BJ (cell line): ENCODE data around the gene ABTB1. TPM values are rescaled to one million over a fixed set of nuclear protein-coding genes. Genes with fewer than 3 reads are reported as not detected.

Source experiments
- CTCF ChIA-PET: fragments of 350-600 bp; formaldehyde crosslinking; extraction: SDS; loops from one replicate; lab custom pipeline; 2021; ENCODE audit warnings: antibody characterized with exemption, inconsistent platforms; lab: Yijun Ruan, JAX
- POLR2A ChIA-PET: fragments of 300-600 bp; sonication (Branson Sonifier 250); formaldehyde crosslinking; extraction: SDS; loops from one replicate; lab custom pipeline; 2021; ENCODE audit warnings: antibody characterized with exemption; lab: Charles Lee
- DNase-seq: peaks from one replicate; pipeline ENCODE4 v3.0.0-alpha.2; 2011; ENCODE audit warnings: low read depth
- H3K27me3 ChIP-seq: 2 replicates; pipeline ENCODE4 v1.6.0; 2011; ENCODE audit warnings: low read length; ENCODE audit not compliant: control insufficient read depth, insufficient read depth
- H3K36me3 ChIP-seq: 2 replicates; pipeline ENCODE4 v1.5.1; 2011; ENCODE audit warnings: low read length; ENCODE audit not compliant: control insufficient read depth, insufficient read depth
- H3K4me3 ChIP-seq: 2 replicates; pipeline ENCODE4 v1.5.1; 2011; ENCODE audit warnings: low read depth, mild to moderate bottlenecking, control low read depth, low read length
- polyA plus RNA-seq: library from polyadenylated mRNA; depleted of rRNA; stranded (reverse); fragments of >200 nt; gene quantifications from 2 replicates; pipeline ENCODE4 v1.2.3, GENCODE V29; 2011
- TF ChIP-seq, protein P1 (sequence below): IDR thresholded peaks from 2 replicates; pipeline ENCODE4 v1.5.1; 2011; ENCODE audit warnings: low read depth, mild to moderate bottlenecking, control low read depth, inconsistent platforms, low read length, moderate library complexity; ENCODE audit not compliant: insufficient read depth

ABTB1 gene
- polyA plus RNA-seq, 1 experiment, result 46.5 TPM

DNA sequence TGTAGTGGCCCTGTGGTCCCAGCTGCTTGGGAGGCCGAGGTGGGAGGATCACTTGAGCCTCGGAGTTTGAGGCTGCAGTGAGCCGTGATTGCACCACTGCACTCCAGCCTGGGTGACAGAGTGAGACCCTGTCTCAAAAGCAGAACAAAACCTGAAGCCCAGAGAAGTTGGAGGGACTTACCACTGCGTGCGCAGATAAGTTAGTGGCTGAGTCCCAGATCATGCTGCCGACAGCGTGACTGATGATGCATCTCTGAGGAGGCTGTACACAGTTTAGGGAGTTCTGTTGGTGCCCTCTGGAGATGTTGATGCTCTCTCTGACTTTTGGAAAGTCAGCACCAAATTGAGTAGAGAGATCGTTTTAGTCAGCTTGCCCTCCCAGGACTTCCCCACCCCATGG lies 15.8 kb upstream of the ABTB1 start:
- TF ChIP-seq, protein P1, sequence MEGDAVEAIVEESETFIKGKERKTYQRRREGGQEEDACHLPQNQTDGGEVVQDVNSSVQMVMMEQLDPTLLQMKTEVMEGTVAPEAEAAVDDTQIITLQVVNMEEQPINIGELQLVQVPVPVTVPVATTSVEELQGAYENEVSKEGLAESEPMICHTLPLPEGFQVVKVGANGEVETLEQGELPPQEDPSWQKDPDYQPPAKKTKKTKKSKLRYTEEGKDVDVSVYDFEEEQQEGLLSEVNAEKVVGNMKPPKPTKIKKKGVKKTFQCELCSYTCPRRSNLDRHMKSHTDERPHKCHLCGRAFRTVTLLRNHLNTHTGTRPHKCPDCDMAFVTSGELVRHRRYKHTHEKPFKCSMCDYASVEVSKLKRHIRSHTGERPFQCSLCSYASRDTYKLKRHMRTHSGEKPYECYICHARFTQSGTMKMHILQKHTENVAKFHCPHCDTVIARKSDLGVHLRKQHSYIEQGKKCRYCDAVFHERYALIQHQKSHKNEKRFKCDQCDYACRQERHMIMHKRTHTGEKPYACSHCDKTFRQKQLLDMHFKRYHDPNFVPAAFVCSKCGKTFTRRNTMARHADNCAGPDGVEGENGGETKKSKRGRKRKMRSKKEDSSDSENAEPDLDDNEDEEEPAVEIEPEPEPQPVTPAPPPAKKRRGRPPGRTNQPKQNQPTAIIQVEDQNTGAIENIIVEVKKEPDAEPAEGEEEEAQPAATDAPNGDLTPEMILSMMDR, result no peak
- no peaks in the 10 kb centered on the region for H3K36me3 ChIP-seq
- ChIA-PET CTCF (no interaction called here), POLR2A (no interaction called here)
- DNase-seq, result no peak
- peaks cover 1% of the 10 kb centered on the region; the same call in 1 of the 2 replicates for H3K27me3 ChIP-seq
- H3K4me3 ChIP-seq, result no peak overlapping the region

DNA sequence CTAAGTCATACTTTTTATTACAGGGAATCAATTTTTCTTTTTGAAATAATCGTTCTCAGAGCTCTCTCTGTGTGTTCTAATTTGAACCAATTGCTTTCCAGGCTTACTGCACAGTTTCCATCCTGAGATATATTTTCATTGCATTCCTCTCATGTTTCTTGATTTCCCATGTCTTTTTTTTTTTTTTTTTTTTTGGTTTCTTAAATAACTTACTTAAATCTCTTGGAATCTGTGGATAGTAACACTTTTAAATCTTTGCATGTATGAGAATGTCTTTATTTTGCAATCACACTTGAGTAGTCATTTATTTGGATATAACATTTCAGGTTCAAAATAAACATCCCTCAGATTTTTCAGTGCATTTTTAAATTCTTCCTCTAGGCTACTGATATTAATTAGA lies 14.5 kb upstream of the ABTB1 start:
- TF ChIP-seq, protein P1, result no peak
- Histone ChIP-seq H3K36me3 (no peaks in the 10 kb centered on the region), H3K4me3 (no peak overlapping the region), H3K27me3 (no peaks in the 10 kb centered on the region)
- DNase-seq, result no peak
- POLR2A ChIA-PET, result interaction anchor here (0.7 kb wide), 1 partner anchor 483 kb away, joined by 3 read pairs; no protein-coding TSS in a partner anchor
- CTCF ChIA-PET, result interaction anchor here (0.7 kb wide), 1 partner anchor 20 kb away, joined by 3 read pairs; no protein-coding TSS in a partner anchor

DNA sequence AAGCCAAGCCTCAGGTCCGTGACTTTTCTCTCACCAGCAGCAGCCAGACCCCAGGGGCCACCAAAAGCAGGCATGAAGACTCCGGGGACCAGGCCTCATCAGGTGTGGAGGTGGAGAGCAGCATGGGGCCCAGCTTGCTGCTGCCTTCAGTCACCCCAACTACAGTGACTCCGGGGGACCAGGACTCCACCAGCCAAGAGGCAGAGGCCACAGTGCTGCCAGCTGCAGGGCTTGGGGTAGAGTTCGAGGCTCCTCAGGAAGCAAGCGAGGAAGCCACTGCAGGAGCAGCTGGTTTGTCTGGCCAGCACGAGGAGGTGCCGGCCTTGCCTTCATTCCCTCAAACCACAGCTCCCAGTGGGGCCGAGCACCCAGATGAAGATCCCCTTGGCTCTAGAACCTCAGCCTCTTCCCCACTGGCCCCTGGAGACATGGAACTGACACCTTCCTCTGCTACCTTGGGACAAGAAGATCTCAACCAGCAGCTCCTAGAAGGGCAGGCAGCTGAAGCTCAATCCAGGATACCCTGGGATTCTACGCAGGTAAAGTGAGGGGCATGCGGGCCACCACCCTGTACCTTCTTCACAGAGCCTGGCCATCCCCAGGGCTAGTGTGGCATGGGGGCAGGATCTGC lies 12.0 kb upstream of the ABTB1 start:
- no peak for DNase-seq
- Histone ChIP-seq H3K27me3 (no peaks in the 10 kb centered on the region; the same call in 1 of the 2 replicates), H3K36me3 (no peaks in the 10 kb centered on the region), H3K4me3 (no peak overlapping the region)
- ChIA-PET CTCF (interaction anchor here (0.6 to 2.3 kb wide), 4 partner anchors 8 to 312 kb away, joined by 3 to 9 read pairs (median 4); no protein-coding TSS in a partner anchor), POLR2A (no interaction called here)
- TF ChIP-seq, protein P1, result no peak

DNA sequence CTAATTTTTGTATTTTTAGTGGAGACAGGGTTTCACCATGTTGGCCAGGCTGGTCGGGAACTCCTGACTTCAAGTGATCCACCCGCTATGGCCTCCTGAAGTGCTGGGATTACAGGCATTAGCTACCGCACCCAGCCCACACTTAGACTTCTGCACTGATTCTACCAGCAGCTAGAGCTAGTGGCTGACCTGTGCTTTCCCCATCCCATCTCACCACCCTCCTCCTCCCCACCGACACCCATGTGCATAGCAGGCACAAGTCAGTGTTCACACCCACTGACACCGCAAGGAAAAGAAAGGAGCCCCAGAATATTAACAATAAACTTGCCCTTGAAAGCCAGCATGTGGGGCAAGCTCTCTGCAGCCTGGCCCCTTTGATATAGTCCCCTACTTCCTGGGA lies 11.2 kb upstream of the ABTB1 start:
- no peaks in the 10 kb centered on the region for H3K36me3 ChIP-seq
- ChIA-PET CTCF (interaction anchor here (1.4 to 2.3 kb wide), 2 partner anchors 9 to 18 kb away, joined by 4 to 9 read pairs; no protein-coding TSS in a partner anchor), POLR2A (no interaction called here)
- DNase-seq, result no peak
- TF ChIP-seq, protein P1, result no peak
- no peak overlapping the region for H3K4me3 ChIP-seq
- no peaks in the 10 kb centered on the region; the same call in 1 of the 2 replicates for H3K27me3 ChIP-seq

DNA sequence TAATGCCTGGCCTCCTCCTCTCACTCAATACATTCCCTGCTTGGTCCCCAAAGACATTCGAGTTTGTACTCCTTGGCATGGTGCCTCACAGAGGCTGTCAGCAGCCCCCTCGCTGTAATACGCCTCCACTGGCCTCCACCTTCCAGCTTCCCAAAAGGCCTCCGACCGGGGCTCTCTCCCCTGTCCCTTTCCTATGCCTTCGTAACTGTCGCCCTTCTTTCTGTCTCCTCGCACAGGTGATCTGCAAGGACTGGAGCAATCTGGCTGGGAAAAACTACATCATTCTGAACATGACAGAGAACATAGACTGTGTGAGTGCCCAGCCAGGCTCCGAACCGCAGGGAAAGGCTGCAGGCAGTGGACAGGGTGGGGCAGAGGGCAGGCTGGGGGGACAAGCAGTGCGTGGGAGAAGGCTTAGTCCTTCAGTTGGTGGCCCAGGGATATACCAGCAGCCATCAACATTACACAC lies 10.7 kb upstream of the ABTB1 start:
- POLR2A ChIA-PET, result no interaction called here

More for the DNA sequence above, 10.7 kb upstream of the ABTB1 start:
- CTCF ChIA-PET, result interaction anchor here (1.4 to 2.3 kb wide), 2 partner anchors 10 to 18 kb away, joined by 4 to 9 read pairs; no protein-coding TSS in a partner anchor
- TF ChIP-seq, protein P1, result no peak
- Histone ChIP-seq H3K27me3 (no peaks in the 10 kb centered on the region; the same call in 1 of the 2 replicates), H3K4me3 (no peak overlapping the region), H3K36me3 (no peaks in the 10 kb centered on the region)
- no peak for DNase-seq
